LNCAP (cell line): ENCODE results near the gene BDKRB2.

Experiments
- TF ChIP-seq, protein P1 (sequence below): fragments of 450-650 bp; IDR thresholded peaks from 2 replicates; pipeline ENCODE4 v1.5.1; 2017; ENCODE audit warnings: mild to moderate bottlenecking

The BDKRB2 gene

GRCh38 chr14:96275177-96276112, 70.8 kb downstream of the BDKRB2 start:
- TF ChIP-seq, protein P1, sequence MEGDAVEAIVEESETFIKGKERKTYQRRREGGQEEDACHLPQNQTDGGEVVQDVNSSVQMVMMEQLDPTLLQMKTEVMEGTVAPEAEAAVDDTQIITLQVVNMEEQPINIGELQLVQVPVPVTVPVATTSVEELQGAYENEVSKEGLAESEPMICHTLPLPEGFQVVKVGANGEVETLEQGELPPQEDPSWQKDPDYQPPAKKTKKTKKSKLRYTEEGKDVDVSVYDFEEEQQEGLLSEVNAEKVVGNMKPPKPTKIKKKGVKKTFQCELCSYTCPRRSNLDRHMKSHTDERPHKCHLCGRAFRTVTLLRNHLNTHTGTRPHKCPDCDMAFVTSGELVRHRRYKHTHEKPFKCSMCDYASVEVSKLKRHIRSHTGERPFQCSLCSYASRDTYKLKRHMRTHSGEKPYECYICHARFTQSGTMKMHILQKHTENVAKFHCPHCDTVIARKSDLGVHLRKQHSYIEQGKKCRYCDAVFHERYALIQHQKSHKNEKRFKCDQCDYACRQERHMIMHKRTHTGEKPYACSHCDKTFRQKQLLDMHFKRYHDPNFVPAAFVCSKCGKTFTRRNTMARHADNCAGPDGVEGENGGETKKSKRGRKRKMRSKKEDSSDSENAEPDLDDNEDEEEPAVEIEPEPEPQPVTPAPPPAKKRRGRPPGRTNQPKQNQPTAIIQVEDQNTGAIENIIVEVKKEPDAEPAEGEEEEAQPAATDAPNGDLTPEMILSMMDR: peak; percentile 97

GRCh38 chr14:96277890-96278289, 73.3 kb downstream of the BDKRB2 start:
- TF ChIP-seq, protein P1: no peak

DNA sequence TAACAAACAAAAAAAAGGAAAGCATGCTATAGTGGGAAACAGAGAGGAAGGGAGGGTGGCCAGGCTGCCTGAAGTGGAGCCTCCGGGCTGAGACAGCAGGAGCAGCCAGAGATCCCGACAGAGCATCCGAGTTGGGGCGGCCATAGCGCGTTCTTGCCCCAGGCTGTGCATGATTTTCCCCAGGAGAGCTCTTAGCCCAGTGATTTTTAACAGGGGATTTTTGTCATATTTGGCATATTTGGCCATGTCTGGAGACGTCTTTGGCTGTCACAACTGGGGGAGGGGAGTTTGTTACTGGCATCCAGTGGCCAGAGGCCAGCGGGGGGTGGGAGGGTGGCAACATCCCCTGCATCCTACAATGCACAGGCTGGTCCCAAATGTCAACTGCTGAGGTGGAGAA, 74.9 kb downstream of the BDKRB2 start:
- TF ChIP-seq, protein P1: no peak

- TF ChIP-seq, protein P1: no peak
Measured at GRCh38 chr14:96280104-96280503, 75.5 kb downstream of the BDKRB2 start.

- TF ChIP-seq, protein P1: peak; percentile 39; the same call in 1 of the 2 replicates
Measured at GRCh38 chr14:96281486-96281885, 76.8 kb downstream of the BDKRB2 start.

DNA sequence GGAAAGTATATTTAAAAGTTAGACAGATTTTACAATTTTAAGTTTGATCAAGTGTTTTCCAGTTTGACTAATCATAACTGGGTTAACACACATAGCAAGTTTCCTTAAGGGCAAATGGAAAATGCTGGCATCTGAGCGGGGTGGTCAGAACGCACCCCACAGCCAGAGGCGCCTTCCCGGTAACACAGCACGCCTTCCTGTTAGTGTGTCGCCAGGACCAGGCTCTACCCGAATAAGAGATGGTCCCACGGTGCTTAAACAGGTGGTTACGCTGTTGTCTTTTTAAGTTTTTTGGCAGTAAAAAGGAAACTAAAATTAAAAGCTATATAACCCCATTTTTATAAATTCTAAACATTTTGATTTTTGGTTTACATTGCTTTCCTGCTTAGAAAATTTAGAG, 79.4 kb downstream of the BDKRB2 start:
- TF ChIP-seq, protein P1: no peak

DNA sequence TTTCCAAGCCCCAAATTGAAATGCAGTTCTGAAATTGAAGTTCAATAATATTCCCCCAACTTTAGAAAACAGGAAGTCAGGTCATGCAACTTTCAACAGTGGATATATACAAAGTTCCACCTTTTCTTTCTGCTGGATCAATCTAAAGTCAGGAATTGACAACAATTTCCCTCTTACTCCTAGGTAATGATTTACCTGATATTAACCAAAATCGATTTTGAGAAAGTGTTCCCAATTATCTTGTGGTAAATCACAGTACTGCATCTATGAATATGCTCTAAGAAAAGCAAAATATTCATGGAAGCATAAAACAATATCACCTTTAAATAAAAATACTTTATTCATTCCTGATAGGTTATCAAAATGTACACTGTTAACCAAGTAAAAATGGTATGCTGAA, 79.8 kb downstream of the BDKRB2 start:
- TF ChIP-seq, protein P1: no peak
